Glutamatergic neuron (in vitro differentiated cells): ENCODE data around the gene GLRA3. TPM values are rescaled to one million over a fixed set of nuclear protein-coding genes. Genes with fewer than 3 reads are reported as not detected.

Experiments
- DNase-seq: peaks from one replicate; pipeline ENCODE4 v3.0.0; 2022
- H3K27ac Mint-ChIP-seq: one replicate; pipeline ENCODE4 v1.8.0; 2020; ENCODE audit warnings: mild to moderate bottlenecking, mixed read lengths, inconsistent platforms; ENCODE audit not compliant: unreplicated experiment
- H3K27me3 Mint-ChIP-seq: one replicate; pipeline ENCODE4 v1.8.0; 2020; ENCODE audit warnings: mild to moderate bottlenecking, moderate library complexity, mixed read lengths, inconsistent platforms; ENCODE audit not compliant: unreplicated experiment
- H3K36me3 Mint-ChIP-seq: one replicate; pipeline ENCODE4 v1.8.0; 2020; ENCODE audit warnings: mild to moderate bottlenecking, mixed read lengths, inconsistent platforms; ENCODE audit not compliant: unreplicated experiment
- H3K4me1 Mint-ChIP-seq: one replicate; pipeline ENCODE4 v1.8.0; 2020; ENCODE audit warnings: mild to moderate bottlenecking, low read depth, mixed read lengths, inconsistent platforms; ENCODE audit not compliant: unreplicated experiment
- H3K4me3 Mint-ChIP-seq: one replicate; pipeline ENCODE4 v1.8.0; 2020; ENCODE audit warnings: mild to moderate bottlenecking, mixed read lengths, inconsistent platforms; ENCODE audit not compliant: unreplicated experiment
- H3K9me3 Mint-ChIP-seq: one replicate; pipeline ENCODE4 v1.8.0; 2020; ENCODE audit warnings: mild to moderate bottlenecking, moderate library complexity, mixed read lengths, inconsistent platforms; ENCODE audit not compliant: unreplicated experiment
- total RNA-seq: library from RNA; stranded (reverse); fragmentation: NEBNext Ultra II Directional; extraction: Animal tissue kit (Norgen Biotek cat#: 25700); gene quantifications from one replicate; pipeline ENCODE4 v1.2.1, GENCODE V29; 2021; ENCODE audit not compliant: unreplicated experiment
- TF ChIP-seq, protein P1 (sequence below): fragments of 200-600 bp; sonication (generic); IDR thresholded peaks from one replicate; pipeline ENCODE4 v1.5.0; 2021; ENCODE audit not compliant: partially characterized antibody, unreplicated experiment

Gene GLRA3
- total RNA-seq, 1 donor from 2014 or later: not detected

- H3K27me3 Mint-ChIP-seq: no peaks in the 10 kb centered on the region
- no peak overlapping the region for H3K27ac Mint-ChIP-seq
- H3K4me3 Mint-ChIP-seq: no peak overlapping the region
- no peaks in the 10 kb centered on the region for H3K36me3 Mint-ChIP-seq
- H3K4me1 Mint-ChIP-seq: peaks cover 4% of the 10 kb centered on the region
- TF ChIP-seq, protein P1, sequence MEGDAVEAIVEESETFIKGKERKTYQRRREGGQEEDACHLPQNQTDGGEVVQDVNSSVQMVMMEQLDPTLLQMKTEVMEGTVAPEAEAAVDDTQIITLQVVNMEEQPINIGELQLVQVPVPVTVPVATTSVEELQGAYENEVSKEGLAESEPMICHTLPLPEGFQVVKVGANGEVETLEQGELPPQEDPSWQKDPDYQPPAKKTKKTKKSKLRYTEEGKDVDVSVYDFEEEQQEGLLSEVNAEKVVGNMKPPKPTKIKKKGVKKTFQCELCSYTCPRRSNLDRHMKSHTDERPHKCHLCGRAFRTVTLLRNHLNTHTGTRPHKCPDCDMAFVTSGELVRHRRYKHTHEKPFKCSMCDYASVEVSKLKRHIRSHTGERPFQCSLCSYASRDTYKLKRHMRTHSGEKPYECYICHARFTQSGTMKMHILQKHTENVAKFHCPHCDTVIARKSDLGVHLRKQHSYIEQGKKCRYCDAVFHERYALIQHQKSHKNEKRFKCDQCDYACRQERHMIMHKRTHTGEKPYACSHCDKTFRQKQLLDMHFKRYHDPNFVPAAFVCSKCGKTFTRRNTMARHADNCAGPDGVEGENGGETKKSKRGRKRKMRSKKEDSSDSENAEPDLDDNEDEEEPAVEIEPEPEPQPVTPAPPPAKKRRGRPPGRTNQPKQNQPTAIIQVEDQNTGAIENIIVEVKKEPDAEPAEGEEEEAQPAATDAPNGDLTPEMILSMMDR: no peak
- no peaks in the 10 kb centered on the region for H3K9me3 Mint-ChIP-seq
- no peak for DNase-seq
These were observed 236.6 kb downstream of the GLRA3 start for GRCh38 chr4:174592256-174592984.

- Mint-ChIP-seq H3K4me3 (no peak overlapping the region), H3K9me3 (no peaks in the 10 kb centered on the region), H3K36me3 (no peaks in the 10 kb centered on the region), H3K27ac (no peak overlapping the region), H3K4me1 (peaks cover 7% of the 10 kb centered on the region), H3K27me3 (no peaks in the 10 kb centered on the region)
- DNase-seq: no peak
- TF ChIP-seq, protein P1: no peak
These were observed 237.6 kb downstream of the GLRA3 start for GRCh38 chr4:174591243-174592021.

DNA sequence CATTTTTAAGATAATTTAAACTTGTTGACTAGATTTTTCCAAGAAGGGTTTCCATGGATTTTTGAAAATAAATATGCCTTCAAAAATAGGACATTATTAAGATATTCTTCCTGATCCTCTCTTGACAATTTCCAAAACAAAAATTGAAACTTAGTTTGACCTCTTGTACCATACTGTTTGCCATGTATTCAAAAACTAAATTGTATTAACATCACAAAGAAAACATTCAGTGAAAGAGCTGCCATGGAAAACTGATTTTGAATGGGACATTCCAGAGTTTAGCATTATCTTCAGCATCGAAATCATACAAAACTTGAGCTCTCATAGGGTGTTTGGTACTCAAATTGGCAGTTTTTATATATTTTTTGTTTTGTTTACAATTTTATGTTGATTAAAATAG lies 238.7 kb downstream of the GLRA3 start:
- Mint-ChIP-seq H3K9me3 (peaks cover 1% of the 10 kb centered on the region), H3K27ac (no peak overlapping the region), H3K27me3 (no peaks in the 10 kb centered on the region), H3K4me3 (no peak overlapping the region), H3K4me1 (peaks cover 12% of the 10 kb centered on the region), H3K36me3 (no peaks in the 10 kb centered on the region)
- TF ChIP-seq, protein P1: no peak
- DNase-seq: no peak

Other genes starting within 250 kb of the GLRA3 start
- not detected for gene ADAM29, start 89.1 kb upstream of the GLRA3 start, total RNA-seq